ENCODE data around the gene GOLGA6L24.
"Not testable (repeated sequence)": the region's sequence is repeated elsewhere in the genome, so short reads cannot be mapped to it uniquely, and the experiment has no call there.

GOLGA6L24 gene

DNA sequence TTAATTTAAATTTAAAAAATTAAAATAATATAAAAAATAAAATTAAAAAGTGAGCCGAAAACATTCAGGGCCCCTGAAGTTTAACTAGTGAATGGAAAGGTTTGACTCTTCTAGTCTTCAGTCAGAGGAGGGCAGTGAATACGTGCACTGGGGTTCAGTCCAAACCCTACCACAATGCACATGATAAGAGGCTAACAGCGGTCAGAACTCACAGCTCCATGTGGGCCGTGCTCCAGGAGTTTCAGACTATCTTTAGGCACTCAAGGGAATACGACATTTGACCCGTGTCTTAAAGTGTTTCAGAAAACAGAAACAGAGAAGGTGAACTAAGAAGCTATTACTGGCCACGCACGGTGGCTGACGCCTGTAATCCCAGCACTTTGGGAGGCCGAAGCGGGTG lies 47.4 kb downstream of the GOLGA6L24 start:
- not testable (repeated sequence) for H3K36me3 ChIP-seq (ENCODE audit: control insufficient read depth in 1 of 2, insufficient read depth in 2 of 2, low read length in 2 of 2); H3K4me1 ChIP-seq (ENCODE audit: control insufficient read depth in 1 of 2, insufficient read depth in 2 of 2, low read length in 2 of 2); H3K4me3 ChIP-seq (ENCODE audit: low read depth in 1 of 2, low read length in 2 of 2); H3K27ac ChIP-seq (ENCODE audit: low read length); H3K9me3 ChIP-seq (ENCODE audit: control insufficient read depth in 1 of 2, low read length in 2 of 2); H3K27me3 ChIP-seq (ENCODE audit: low read depth, low read length)

DNA sequence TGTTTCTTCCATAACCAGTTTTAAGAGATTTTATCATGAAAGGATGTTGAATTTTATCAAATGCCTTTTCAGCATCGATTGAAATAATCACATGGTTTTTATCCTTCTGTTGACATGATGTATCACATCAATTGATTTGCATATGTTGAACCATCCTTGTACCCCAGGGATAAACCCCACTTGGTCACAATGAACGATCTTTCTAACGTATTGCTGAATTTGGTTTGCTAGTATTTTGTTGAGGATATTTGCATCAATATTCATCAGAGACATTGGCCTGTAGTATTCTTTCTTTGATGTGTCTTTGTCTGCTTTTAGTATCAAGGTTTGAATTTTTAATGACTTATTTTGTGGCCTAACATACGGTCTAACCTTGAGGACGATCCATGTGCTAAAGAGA lies 49.2 kb downstream of the GOLGA6L24 start:
- not testable (repeated sequence) for H3K9me3 ChIP-seq (ENCODE audit: control insufficient read depth in 1 of 2, low read length in 2 of 2)

More for the DNA sequence above, 49.2 kb downstream of the GOLGA6L24 start:
- H3K36me3 ChIP-seq (ENCODE audit: control insufficient read depth in 1 of 2, insufficient read depth in 2 of 2, low read length in 2 of 2); H3K4me1 ChIP-seq (ENCODE audit: control insufficient read depth in 1 of 2, insufficient read depth in 2 of 2, low read length in 2 of 2); H3K27ac ChIP-seq (ENCODE audit: low read length); H3K4me3 ChIP-seq (ENCODE audit: low read depth in 1 of 2, low read length in 2 of 2); H3K27me3 ChIP-seq (ENCODE audit: low read depth, low read length): not testable (repeated sequence)

All from muscle layer of duodenum (tissue), 2 donors.